ENCODE data around the gene HDHD5.
"Not testable (repeated sequence)": the region's sequence is repeated elsewhere in the genome, so short reads cannot be mapped to it uniquely, and the experiment has no call there.

The HDHD5 gene

GRCh38 chr22:17157714-17158113, 1.4 kb downstream of the HDHD5 start:
- no peak for DNase-seq (ENCODE audit: low read depth in 4 of 4, low spot score in 1 of 4)

GRCh38 chr22:17155941-17156340, 3.1 kb downstream of the HDHD5 start:
- no peak for DNase-seq (ENCODE audit: low read depth in 4 of 4, low spot score in 1 of 4)

GRCh38 chr22:17152971-17153370, 6.1 kb downstream of the HDHD5 start:
- no peak for DNase-seq (ENCODE audit: low read depth in 4 of 4, low spot score in 1 of 4)

GRCh38 chr22:17152340-17152739, 6.7 kb downstream of the HDHD5 start:
- DNase-seq (ENCODE audit: low read depth in 4 of 4, low spot score in 1 of 4): no peak

- DNase-seq (ENCODE audit: low read depth in 4 of 4, low spot score in 1 of 4): no peak
Measured at GRCh38 chr22:17149076-17149815, 9.8 kb downstream of the HDHD5 start.

GRCh38 chr22:17147458-17147857, 11.6 kb downstream of the HDHD5 start:
- not testable (repeated sequence) for DNase-seq (ENCODE audit: low read depth in 4 of 4, low spot score in 1 of 4)

- DNase-seq (ENCODE audit: low read depth in 4 of 4, low spot score in 1 of 4): no peak
Measured at GRCh38 chr22:17145021-17145680, 13.9 kb downstream of the HDHD5 start.

GRCh38 chr22:17143826-17144225, 15.3 kb downstream of the HDHD5 start:
- no peak for DNase-seq (ENCODE audit: low read depth in 4 of 4, low spot score in 1 of 4)

GRCh38 chr22:17143101-17143500, 16.0 kb downstream of the HDHD5 start:
- no peak for DNase-seq (ENCODE audit: low read depth in 4 of 4, low spot score in 1 of 4)

- DNase-seq (ENCODE audit: low read depth in 4 of 4, low spot score in 1 of 4): no peak
Measured at GRCh38 chr22:17140826-17141766, 18.0 kb downstream of the HDHD5 start.

- DNase-seq (ENCODE audit: low read depth in 4 of 4, low spot score in 1 of 4): no peak
Measured at GRCh38 chr22:17140022-17140421, 19.1 kb downstream of the HDHD5 start.

- DNase-seq (ENCODE audit: low read depth in 4 of 4, low spot score in 1 of 4): no peak
Measured at GRCh38 chr22:17138513-17138912, 20.6 kb downstream of the HDHD5 start.

GRCh38 chr22:17137861-17138425, 21.1 kb downstream of the HDHD5 start:
- DNase-seq (ENCODE audit: low read depth in 4 of 4, low spot score in 1 of 4): no peak

- no peak for DNase-seq (ENCODE audit: low read depth in 4 of 4, low spot score in 1 of 4)
Measured at GRCh38 chr22:17137170-17137569, 21.9 kb downstream of the HDHD5 start.

- DNase-seq (ENCODE audit: low read depth in 4 of 4, low spot score in 1 of 4): no peak
Measured at GRCh38 chr22:17135153-17135760, 23.8 kb downstream of the HDHD5 start.

- no peak for DNase-seq (ENCODE audit: low read depth in 4 of 4, low spot score in 1 of 4)
Measured at GRCh38 chr22:17133137-17133536, 25.9 kb downstream of the HDHD5 start.

- DNase-seq (ENCODE audit: low read depth in 4 of 4, low spot score in 1 of 4): no peak
Measured at GRCh38 chr22:17132112-17132511, 27.0 kb downstream of the HDHD5 start.

- DNase-seq (ENCODE audit: low read depth in 4 of 4, low spot score in 1 of 4): no peak
Measured at GRCh38 chr22:17131686-17132085, 27.4 kb downstream of the HDHD5 start.

- DNase-seq (ENCODE audit: low read depth in 4 of 4, low spot score in 1 of 4): no peak
Measured at GRCh38 chr22:17130199-17130598, 28.9 kb downstream of the HDHD5 start.

- DNase-seq (ENCODE audit: low read depth in 4 of 4, low spot score in 1 of 4): peak in 1 of 4 experiments; percentile 7
Measured at GRCh38 chr22:17121233-17122195, 37.6 kb downstream of the HDHD5 start, which contains the start of gene TMEM121B. Gene TMEM121B (minus strand): TSS chr22:17121360. CDS start chr22:17121127, 233 bp downstream.

Data from stimulated activated CD4-positive, alpha-beta T cell treated with anti-CD3 and anti-CD28 coated beads, Interleukin-1b, Interleukin-23, amount 100 ng/mL, for 24 hours (primary cell).